ENCODE data around the gene CIAPIN1. TPM values are rescaled to one million over a fixed set of nuclear protein-coding genes. Genes with fewer than 3 reads are reported as not detected.

The CIAPIN1 gene
- total and polyA plus RNA-seq, 2 of the 8 experiments (the other 6 are each of a cell fraction or from before 2014, with no cell fraction given), result 76.8 to 83.6 TPM

- TF ChIP-seq CTCF (IDR thresholded peaks at IDR 0.05; ENCODE audit: control extremely low read depth in 1 of 3, insufficient read depth in 1 of 3, low read depth in 1 of 3, low read length in 3 of 3) (no peak), JUN (IDR thresholded peaks at IDR 0.05; ENCODE audit: low read depth, low read length) (no peak), TCF12 (IDR thresholded peaks at IDR 0.05; ENCODE audit: low read depth, low read length) (no peak), POLR2A (IDR thresholded peaks at IDR 0.05; ENCODE audit: control extremely low read depth in 1 of 2, low read depth in 2 of 2, low read length in 2 of 2) (no peak), SP1 (IDR thresholded peaks at IDR 0.05; ENCODE audit: low read depth, low read length) (no peak), SIX5 (IDR thresholded peaks at IDR 0.05; ENCODE audit: low read depth, low read length) (no peak), BACH1 (IDR thresholded peaks at IDR 0.05; ENCODE audit: low read length) (no peak)
These were observed 29.6 kb upstream of the CIAPIN1 start (continued) for GRCh38 chr16:57476546-57477410.

All from H1 (cell line).